Cerebellar nuclear complex (tissue), 1 donor: ENCODE data around the gene HS3ST3A1.

ENCODE experiments used
- DNase-seq, 2 experiments: peaks; one replicate each; lab custom pipeline; 2025; lab: John Stamatoyannopoulos, UW

The HS3ST3A1 gene

GRCh38 chr17:13601776-13602551, at the start of gene HS3ST3A1:
Gene HS3ST3A1 (minus strand): TSS chr17:13601929. CDS start chr17:13601129, 800 bp downstream.
- DNase-seq, result no peak

DNA sequence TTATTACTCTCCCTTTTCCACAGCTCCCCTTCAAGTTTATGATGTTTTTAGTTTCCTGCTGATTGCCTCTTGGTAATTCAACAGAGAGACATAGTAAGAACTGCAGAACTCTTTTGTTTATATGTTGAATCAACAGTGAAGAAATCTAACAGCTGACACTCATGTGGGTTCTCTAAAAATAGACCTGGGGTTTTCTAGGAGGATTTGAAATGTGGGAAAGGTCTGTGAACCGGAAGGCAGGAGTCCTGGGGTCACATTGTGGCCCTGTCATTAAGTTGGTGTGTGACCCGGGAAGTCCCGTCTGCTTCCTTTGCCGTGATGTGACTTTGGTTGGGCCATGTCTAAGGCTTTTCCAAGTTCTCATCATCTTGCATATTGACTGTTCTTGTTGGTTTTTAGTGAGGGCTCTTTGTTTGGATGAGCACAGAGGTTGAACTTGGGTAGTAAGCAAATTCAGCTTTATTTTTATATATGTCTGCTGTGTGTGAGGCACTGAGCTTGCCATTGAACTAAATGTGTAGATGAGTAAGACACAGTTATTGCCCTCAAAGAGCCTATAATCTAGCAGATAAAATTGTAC, 48.5 kb upstream of the HS3ST3A1 start:
- no peak for DNase-seq

- no peak for DNase-seq
Observed at GRCh38 chr17:13647543-13648021, 45.9 kb upstream of the HS3ST3A1 start.

DNA sequence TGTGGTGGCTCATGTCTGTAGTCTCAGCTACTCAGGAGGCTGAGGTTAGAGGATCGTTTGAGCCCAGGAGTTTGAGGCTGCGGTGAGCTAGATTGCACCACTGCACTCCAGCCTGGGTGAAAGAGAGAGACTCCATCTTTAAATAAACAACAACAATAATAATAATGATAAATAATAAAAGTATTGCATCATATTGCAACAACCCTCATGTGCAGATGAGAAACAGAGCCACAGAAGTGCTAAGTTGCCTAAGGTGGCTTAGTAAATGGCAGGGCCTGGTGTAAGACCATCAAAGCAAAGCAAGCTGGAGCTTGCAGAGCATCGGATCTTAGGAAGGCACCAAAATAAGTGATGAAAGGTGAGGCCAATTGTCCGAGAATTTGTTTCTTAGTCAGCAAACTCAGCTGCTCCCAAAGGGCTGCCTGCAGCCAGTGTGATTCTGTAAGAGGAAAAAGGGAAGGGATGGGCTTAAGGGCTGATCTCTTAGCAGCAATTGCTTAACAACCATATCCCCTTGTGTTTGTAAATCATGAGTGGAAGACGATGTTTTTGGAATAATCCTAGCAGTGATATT, 45.3 kb upstream of the HS3ST3A1 start:
- no peak for DNase-seq

DNA sequence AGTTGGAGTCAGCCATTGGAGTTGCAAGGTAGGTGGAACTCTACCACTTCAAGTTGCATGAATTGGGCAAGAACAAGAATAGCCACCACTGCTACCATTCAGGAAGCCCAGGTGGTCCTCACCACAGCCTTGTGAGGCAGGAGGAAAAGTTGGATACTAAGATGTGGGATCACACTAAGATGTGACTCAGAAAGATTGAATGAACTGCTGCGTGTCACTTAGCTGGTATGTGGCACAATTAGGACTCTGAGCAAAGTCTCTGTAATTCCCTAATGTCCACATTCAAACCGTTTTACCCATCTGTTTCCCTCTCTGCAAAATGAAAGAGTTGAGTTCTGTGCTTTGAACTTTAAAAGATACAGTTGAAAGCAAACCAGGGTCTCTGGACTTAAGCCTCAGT, 44.7 kb upstream of the HS3ST3A1 start:
- DNase-seq, result no peak

- DNase-seq, result no peak
Observed at GRCh38 chr17:13643180-13643579, 41.5 kb upstream of the HS3ST3A1 start.

GRCh38 chr17:13642188-13642587, 40.5 kb upstream of the HS3ST3A1 start:
- no peak for DNase-seq

- DNase-seq, result no peak
Observed at GRCh38 chr17:13640551-13640950, 38.8 kb upstream of the HS3ST3A1 start.

DNA sequence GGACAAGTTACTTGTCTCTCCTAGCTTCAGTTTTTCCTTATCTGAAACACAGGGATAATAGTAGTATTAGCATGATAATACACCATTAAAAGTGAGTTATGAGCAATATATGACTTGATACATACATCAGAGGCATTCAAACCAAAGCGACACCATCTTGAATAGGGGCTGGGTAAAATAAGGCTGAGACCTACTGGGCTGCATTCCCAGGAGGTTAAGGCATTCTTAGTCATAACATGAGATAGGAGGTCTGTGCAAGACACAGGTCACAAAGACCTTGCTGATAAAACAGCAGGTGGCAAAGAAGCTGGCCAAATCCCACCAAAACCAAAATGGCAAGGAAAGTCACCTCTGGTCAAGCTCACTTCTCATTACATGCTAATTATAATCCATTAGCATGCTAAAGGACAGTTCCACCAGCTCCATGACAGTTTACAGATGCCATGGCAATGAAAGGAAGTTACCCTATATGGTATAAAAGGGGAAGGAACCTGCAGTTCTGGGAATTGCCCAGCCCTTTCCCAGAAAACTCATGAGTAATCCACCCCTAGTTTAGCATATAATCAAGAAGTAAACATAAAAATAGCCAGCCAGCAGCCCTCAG, 37.2 kb upstream of the HS3ST3A1 start:
- DNase-seq, result no peak

DNA sequence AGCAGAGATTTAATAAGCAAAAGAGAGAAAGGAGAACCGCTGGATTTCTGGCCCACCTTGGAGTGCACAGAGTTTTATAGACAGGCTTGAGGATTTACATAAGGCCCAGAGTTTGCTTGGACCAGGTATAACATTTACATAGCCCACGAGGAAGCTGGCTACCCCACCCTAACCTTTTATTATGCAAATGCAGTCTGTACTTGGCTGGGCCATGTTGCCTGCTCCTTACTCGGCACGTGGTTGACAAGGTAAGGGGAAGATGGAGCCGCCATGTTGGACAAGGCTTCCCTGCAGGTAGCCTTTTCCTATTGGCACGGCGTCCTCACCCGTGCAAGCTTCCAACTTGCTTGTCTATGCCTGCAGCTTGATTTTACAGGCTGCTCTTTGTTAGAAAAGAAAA, 35.2 kb upstream of the HS3ST3A1 start:
- DNase-seq, result no peak

DNA sequence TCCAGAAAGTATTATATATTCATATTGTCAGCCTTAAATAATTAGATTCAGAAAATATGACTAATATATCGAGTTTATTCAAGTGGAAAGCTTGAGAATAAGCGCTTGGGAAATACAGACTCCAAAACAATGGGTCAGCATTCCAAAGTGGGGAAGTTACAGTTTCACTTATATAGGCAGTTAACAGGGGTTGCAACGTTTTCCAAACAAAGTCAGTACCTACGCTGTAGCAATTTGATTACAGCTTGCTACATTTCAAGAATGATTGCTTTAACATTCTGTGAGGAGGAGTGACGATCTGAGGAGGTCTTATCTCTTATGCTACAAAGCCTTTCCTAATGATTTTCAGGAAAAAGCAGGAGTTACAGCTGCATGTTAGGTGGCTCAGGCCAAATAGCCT, 34.2 kb upstream of the HS3ST3A1 start:
- DNase-seq, result no peak

GRCh38 chr17:13634021-13634420, 32.3 kb upstream of the HS3ST3A1 start:
- DNase-seq, result no peak

DNA sequence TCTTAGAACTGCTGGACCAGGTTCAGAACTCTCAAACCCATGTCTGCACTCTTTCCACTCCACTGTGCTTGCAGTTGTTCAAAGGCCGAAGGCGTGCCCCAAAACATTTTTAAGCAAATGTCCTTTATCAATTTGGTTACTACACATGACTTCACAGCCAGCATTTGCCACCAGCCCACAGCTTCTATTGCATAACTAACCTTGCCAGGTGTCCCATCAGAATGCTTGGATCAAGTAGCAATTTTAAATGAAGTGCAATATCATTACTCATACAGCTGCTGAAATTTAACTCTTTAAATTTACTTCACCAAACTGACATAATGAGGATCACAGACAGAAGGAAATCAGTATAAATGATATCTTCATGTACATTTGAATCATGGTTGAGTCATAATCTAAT, 29.8 kb upstream of the HS3ST3A1 start:
- no peak for DNase-seq

GRCh38 chr17:13626703-13627102, 25.0 kb upstream of the HS3ST3A1 start:
- no peak for DNase-seq

DNA sequence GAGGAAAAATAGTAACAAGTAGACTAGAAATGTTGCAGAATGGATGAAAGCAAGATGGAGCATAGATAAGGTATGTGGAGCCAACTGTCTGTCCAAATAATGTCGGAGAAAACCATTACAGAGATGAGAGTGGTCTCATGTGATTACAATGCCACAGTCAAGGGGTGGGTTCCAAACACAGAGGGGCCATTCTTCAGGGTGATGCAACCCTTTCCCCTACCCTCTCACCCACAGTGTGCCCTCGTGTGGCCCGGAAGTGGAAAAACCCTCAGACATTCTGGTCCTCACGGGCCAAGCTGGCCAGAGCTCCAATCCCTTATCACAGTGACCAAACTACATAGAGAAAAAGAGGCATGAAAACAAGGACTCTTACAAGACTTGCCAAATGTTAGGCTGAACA, 17.7 kb upstream of the HS3ST3A1 start:
- DNase-seq, result no peak

DNA sequence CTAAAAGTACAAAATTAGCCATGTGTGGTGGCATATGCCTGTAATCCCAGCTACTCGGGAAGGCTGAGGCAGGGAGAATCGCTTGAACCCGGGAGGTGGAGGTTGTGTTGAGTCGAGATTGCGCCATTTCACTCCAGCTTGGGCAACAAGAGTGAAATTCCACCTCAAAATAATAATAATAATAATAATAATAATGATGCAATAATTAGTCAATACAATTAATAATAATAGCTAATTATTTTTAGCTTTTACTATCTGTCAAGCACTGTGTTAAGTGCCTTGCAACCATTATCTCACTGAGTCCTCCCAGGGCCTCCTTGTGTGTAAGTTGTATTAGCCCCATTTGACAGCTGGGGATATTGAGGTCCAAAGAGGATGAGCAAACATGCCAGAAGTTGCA, 14.3 kb upstream of the HS3ST3A1 start:
- DNase-seq, result no peak

- no peak for DNase-seq
Observed at GRCh38 chr17:13609941-13610340, 8.2 kb upstream of the HS3ST3A1 start.

- no peak for DNase-seq
Observed at GRCh38 chr17:13601322-13601775, 380 bp downstream of the HS3ST3A1 start.

- DNase-seq, result no peak
Observed at GRCh38 chr17:13600475-13601321, 1.0 kb downstream of the HS3ST3A1 start.

- DNase-seq, result no peak
Observed at GRCh38 chr17:13599864-13600263, 1.9 kb downstream of the HS3ST3A1 start.

DNA sequence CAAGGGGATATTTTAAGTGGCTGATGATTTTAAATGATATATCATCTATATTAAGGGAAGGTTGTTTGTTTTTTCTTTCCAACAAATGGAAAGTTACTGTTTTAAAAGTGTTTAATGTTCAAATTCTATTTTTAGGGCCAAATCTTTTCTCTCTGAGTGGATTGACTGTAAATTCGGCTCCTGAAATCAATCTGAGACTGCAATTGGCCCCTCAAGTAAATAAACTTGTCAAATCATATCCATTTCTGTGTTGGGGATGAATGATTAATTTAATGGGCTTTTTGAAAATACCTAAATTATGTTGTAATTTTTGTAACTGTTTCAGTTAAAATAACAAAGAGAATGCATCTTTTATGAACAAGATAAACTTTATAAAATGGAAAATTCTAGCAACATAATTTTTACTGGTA, 2.6 kb downstream of the HS3ST3A1 start:
- no peak for DNase-seq
